HG03378 (cell line): ENCODE measurements around the gene CHTF8.
"Not testable (repeated sequence)": the region's sequence is repeated elsewhere in the genome, so short reads cannot be mapped to it uniquely, and the experiment has no call there.

ENCODE experiments used
- ATAC-seq: cut with Tn5 transposase; IDR thresholded peaks from one replicate; pipeline ENCODE4 v1.9.1; 2021; ENCODE audit warnings: mild to moderate bottlenecking, moderate library complexity; ENCODE audit not compliant: unreplicated experiment

CHTF8 gene, protein sequence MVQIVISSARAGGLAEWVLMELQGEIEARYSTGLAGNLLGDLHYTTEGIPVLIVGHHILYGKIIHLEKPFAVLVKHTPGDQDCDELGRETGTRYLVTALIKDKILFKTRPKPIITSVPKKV

GRCh38 chr16:69132424-69133252 lies at the start of gene CHTF8, which contains the start of gene UTP4:
Gene CHTF8 (minus strand): TSS chr16:69132588. CDS start chr16:69121458, 11,130 bp downstream.
Gene UTP4 (plus strand): TSS chr16:69132649. CDS start chr16:69133460, 811 bp downstream.
- ATAC-seq, result peak; percentile 46

- ATAC-seq, result no peak
Measured at GRCh38 chr16:69180011-69180338, 47.6 kb upstream of the CHTF8 start.

DNA sequence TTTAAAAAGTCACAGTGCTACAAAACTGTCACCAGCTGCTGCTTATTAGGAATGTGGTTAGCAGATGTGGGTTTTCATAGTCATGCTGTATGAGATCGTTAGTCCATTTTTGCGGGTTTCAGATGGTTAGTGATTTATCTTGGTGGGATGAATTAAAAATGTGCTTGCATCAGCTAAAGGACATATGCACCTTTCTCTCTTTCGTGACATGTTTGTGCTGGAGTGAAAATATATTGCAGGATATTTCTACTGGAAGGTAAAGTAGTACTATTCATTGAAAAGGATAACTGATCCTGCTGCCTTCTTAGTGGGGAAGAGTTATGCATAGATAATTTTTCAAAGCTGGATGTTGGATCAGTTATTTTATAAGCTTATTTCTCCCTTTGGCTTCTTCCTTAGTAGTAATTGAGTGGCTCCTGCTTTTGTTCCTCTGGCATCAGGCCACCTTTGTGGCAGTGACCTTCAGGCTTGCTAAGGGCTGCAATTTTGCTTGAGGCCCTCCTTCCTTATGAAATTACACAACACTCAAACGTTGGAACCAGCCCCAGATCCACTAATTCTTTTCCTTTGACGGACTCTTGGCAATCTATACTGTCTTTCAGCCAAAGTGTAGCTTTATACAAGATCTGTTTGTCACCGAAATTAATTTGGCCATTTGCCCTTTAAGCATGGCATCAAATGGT lies 47.1 kb upstream of the CHTF8 start:
- no peak for ATAC-seq

DNA sequence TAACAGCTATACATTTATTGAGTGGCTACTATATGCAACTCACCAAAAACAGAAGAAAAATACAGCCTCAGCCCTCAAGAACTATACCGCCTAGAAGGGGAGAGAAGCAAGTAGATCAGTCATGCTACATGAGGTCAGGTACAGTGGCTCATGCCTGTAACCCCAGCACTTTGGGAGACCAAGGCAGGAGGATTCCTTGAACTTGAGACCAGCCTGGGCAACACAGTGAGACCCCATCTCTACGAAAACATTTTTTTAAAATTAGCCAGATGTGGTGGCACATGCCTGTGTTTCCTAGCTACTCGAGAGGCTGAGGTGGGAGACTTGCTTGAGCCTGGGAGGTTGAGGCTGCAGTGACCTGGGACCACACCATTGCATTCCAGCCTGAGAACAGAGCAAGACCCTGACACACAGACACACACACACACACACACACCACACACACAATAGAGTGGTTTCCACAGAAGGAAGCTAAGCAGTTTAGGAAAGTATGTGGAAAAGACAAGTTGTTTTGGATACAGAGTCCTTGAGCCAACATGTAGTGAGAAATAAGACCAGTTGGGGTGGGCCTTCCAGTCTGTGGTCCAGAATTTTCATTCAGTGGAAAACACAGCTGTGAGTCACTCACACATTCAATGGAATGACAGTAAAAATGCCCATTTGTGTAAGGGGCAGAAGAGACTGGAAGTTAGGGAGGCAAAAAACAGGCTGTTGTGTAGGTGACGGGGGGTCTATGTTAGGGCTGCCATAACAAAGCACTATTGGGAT lies 43.8 kb upstream of the CHTF8 start:
- no peak for ATAC-seq

GRCh38 chr16:69171325-69172084 lies 39.1 kb upstream of the CHTF8 start:
- no peak for ATAC-seq

DNA sequence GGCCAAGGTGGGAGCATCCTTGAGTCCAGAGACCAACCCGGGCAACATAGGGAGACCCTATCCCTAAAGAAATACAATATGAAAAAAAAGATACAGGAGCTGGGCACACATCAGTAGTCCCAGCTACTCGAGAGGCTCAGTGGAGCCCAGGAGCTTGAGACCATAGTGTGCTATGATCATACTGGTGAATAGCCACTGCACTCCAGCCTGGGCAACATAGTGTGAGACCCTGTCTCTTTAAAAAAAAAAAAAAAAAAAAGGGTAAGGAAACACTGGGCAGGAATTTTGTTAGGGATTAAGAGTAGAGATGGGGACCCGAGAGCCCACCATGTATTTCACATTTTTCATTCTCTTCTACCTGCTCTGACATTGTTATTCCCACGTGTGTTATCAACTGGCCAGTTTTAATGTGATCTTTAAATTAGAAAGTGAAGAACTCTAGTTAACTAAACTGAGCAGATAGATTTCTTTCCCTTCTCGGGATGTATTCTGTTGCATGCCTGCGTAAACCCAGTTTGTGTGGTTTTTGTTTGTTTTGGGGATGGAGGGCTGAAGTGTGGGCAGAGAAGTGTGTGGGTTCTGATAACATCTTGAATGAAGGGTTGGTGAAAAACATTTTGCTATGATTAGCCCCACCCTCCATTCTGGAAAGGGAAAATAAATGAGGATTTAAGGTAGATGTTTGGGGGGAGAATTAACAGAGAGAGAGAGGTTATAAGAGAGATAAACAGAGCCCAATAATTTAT lies 37.4 kb upstream of the CHTF8 start:
- ATAC-seq, result no peak

GRCh38 chr16:69169051-69169450 lies 36.7 kb upstream of the CHTF8 start:
- ATAC-seq, result no peak

GRCh38 chr16:69166946-69167930 lies 34.9 kb upstream of the CHTF8 start:
- ATAC-seq, result no peak

DNA sequence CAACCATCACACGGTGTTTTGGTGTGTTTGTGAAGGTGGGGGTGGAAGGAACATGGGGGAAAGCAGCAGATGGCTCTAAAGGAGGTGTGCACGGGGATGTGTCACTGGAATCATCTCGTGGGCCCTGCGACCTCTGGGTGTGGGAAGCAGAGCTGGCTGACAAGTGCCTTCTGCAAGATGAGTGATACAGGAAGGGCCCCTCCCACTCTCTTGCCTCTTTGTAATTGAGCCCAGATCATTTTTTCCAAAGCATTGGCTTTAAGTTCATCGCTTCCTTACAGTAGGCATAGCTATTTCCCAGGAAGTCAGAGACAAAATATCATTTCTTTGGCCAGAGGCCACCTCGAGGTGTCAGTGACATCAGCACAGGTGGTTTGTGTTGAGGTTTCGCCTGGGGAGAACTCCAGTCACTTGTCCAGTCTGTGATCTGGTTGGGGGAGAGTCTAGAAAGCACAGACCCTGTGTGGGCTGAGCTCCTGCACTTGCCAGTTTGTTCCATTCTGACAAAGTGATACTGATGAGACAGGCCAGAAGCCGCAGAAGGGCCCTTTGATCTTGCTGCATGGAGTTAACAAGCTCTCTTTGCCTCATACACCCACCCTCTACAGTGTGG lies 33.9 kb upstream of the CHTF8 start:
- ATAC-seq, result no peak

GRCh38 chr16:69165584-69165983 lies 33.2 kb upstream of the CHTF8 start:
- ATAC-seq, result no peak

- ATAC-seq, result no peak
Measured at GRCh38 chr16:69160192-69160591, 27.8 kb upstream of the CHTF8 start.

DNA sequence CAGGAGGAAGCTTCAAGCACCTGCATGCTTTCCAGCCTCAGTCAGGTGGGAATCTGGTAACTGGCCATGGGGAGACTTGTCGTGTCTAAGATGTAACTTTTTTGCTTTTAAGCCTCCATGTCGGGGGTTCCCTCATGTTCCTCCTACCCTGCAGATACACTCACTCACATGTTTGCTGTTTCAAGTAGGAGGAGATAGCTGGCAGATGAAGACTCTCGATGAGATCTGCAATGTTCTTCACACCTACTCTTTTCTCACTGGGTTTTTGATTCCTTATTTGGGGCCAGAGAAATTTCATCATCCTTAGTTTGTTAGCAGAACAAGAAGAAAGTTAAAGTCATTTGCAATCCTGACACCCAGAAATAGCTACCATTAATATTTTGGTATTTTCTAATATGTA lies 24.8 kb upstream of the CHTF8 start:
- no peak for ATAC-seq

- no peak for ATAC-seq
Measured at GRCh38 chr16:69150146-69150865, 17.9 kb upstream of the CHTF8 start.

DNA sequence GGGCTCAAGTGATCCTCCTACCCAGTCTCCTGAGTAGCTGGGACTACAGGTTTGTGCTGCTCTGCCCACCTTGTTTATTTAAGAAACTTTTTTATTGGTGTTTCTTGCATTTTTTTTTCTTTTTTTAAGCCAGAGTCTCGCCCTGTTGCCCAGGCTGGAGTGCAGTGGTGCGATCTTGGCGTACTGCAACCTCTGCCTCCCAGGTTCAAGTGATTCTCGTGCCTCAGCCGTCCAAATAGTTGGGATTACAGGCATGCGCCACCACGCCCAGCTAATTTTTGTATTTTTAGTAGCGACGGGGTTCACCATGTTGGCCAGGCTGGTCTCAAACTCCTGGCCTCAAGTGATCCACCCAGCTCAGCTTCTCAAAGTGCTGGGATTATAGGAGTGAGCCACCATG lies 17.2 kb upstream of the CHTF8 start:
- ATAC-seq, result not testable (repeated sequence)

- ATAC-seq, result no peak
Measured at GRCh38 chr16:69145658-69146057, 13.3 kb upstream of the CHTF8 start.

GRCh38 chr16:69143116-69143515 lies 10.7 kb upstream of the CHTF8 start:
- no peak for ATAC-seq

GRCh38 chr16:69141936-69142335 lies 9.5 kb upstream of the CHTF8 start:
- ATAC-seq, result no peak

DNA sequence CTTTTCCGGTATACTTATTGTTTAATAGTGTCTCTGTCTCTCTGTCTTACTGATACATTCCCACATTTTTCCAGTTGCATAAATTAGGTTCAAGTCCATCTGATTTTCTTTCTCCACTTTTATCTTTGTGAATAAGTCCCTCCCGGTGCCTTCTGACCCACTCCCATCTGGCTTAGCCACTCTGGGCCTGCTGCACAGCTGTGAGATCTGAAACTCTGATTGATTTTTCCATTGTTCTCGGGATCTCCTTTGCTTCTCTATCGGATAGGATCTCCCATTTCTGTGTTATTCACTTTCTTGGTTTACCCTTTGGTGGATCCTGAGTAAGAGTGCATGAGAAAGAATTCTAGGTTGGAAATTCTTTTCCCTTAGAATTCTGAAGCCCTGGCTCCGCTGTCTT lies 8.6 kb upstream of the CHTF8 start:
- no peak for ATAC-seq
